ENCODE data around the gene MTMR1. TPM values are rescaled to one million over a fixed set of nuclear protein-coding genes. Genes with fewer than 3 reads are reported as not detected.

The MTMR1 gene
- total RNA-seq, 6 experiments from 2014 or later: 9.0 to 20.6 (median 20.2) TPM

DNA sequence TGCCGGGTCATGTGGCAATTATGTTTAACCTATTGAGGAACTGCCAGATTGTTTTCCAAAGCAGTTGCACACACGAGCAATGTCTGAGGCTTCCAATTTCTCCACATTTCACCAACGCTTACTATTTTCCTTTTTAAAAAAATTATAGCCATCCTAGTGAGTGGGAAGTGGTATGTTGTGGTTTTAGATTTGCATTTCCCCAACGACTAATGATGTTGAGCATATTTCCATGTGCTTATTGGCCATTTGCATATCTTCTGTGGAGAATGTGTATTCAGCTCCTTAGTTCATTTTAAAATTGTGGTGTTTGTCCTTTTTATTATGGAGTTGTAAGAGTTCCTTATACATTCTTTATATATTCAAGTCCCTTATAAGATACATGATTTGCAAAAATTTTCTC, 60.2 kb downstream of the MTMR1 start:
- Mint-ChIP-seq H3K4me3 (no peak overlapping the region), H3K36me3 (ENCODE audit: low read depth) (peaks cover 4% of the 10 kb centered on the region), H3K4me1 (ENCODE audit: low read depth) (no peaks in the 10 kb centered on the region), H3K27ac (no peak overlapping the region), H3K9me3 (no peaks in the 10 kb centered on the region), H3K27me3 (ENCODE audit: insufficient read depth) (peaks cover 3% of the 10 kb centered on the region; the same call in 1 of the 2 replicates)
- no peak for DNase-seq
- TF ChIP-seq, protein P1, sequence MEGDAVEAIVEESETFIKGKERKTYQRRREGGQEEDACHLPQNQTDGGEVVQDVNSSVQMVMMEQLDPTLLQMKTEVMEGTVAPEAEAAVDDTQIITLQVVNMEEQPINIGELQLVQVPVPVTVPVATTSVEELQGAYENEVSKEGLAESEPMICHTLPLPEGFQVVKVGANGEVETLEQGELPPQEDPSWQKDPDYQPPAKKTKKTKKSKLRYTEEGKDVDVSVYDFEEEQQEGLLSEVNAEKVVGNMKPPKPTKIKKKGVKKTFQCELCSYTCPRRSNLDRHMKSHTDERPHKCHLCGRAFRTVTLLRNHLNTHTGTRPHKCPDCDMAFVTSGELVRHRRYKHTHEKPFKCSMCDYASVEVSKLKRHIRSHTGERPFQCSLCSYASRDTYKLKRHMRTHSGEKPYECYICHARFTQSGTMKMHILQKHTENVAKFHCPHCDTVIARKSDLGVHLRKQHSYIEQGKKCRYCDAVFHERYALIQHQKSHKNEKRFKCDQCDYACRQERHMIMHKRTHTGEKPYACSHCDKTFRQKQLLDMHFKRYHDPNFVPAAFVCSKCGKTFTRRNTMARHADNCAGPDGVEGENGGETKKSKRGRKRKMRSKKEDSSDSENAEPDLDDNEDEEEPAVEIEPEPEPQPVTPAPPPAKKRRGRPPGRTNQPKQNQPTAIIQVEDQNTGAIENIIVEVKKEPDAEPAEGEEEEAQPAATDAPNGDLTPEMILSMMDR (IDR thresholded peaks at IDR 0.05): no peak

DNA sequence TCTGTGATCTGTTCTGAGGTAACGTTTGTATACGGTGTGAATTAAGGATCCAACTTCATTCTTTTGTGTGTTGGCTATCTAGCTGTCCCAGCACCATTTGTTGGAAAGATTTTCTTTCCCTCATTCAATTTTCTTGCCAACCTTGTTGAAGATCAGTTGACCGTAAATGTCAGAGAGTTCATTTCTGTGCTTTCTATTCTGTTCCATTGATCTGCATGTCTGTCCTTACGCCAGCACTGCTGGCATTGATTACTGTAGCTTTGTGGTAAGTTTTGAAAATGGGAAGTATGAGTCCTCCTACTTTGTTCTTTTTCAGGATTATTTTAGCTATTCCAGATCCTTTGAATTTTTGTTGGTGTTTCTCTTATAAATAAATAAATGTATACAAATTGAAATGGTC, 60.8 kb downstream of the MTMR1 start:
- DNase-seq: no peak
- no peaks in the 10 kb centered on the region for H3K9me3 Mint-ChIP-seq
- peaks cover 3% of the 10 kb centered on the region; the same call in 1 of the 2 replicates for H3K27me3 Mint-ChIP-seq (ENCODE audit: insufficient read depth)
- H3K27ac Mint-ChIP-seq: no peak overlapping the region
- no peaks in the 10 kb centered on the region for H3K4me1 Mint-ChIP-seq (ENCODE audit: low read depth)
- peaks cover 8% of the 10 kb centered on the region for H3K36me3 Mint-ChIP-seq (ENCODE audit: low read depth)
- TF ChIP-seq, protein P1 (IDR thresholded peaks at IDR 0.05): no peak
- no peak overlapping the region for H3K4me3 Mint-ChIP-seq

DNA sequence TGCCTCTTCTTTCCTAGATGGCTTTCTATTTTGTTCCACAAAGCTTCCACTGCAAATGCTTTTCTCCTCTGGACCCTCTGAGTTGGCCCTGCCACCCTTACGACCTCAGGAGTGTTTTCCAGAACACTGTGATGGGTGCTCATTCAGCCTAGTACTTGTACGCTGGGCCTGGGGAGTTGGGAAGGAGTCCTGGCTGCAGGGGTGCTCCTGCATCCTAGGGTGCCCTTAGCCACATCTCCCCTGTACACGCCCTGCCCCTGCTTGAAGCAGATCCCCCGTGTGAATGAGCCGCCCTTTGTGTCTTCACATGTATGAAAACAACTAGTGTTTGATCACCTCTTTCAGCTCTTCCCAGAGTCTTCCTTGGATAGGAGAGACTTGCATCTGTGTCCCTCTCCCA, 64.2 kb downstream of the MTMR1 start:
- Mint-ChIP-seq H3K4me3 (no peak overlapping the region), H3K36me3 (ENCODE audit: low read depth) (peaks cover 8% of the 10 kb centered on the region), H3K9me3 (no peaks in the 10 kb centered on the region), H3K4me1 (ENCODE audit: low read depth) (no peaks in the 10 kb centered on the region), H3K27ac (no peak overlapping the region), H3K27me3 (ENCODE audit: insufficient read depth) (peaks cover 3% of the 10 kb centered on the region; the same call in 1 of the 2 replicates)
- DNase-seq: no peak
- TF ChIP-seq, protein P1 (IDR thresholded peaks at IDR 0.05): no peak

DNA sequence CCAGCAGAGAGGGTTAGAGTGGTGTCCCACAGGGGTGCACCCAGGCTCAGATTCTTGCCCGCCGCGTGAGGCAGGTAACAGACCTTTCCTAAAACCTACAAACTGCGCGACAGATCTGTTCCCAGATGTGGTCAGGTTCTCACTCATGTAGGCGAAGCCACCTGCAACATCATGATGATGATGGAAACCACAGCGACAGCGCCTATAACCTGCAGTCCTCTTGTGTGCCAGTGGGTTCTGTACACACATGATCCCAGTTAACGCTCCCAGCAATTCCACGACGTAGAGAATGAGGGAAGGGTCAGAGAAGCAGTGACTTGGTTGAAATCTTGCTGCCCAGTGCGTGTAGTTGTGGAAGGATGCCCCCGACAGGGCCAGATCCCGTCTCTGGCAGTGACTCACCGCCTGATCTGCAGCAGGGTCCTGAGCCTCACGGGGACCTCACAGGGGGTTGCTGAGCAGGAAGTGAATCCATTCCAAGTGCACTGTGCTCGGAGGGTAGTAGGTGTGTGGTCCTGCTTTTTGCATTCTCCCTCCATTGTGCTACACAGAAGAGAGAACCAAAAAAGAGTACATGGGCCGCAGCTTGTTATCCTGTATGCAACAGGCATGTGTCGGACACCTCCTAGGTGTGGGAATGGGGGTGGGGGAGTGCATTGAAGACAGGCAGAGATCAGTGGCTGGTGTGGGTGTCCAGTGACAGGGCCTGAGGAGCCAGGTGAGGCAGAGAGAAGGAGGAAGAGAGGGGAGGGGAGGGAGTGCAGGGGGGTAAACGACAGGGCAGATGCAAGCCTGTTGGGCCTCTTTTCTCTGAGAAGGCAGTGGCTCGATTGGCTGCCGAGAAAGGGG, 66.6 kb downstream of the MTMR1 start:
- TF ChIP-seq, protein P1 (IDR thresholded peaks at IDR 0.05): no peak
- H3K36me3 Mint-ChIP-seq (ENCODE audit: low read depth): peaks cover 8% of the 10 kb centered on the region
- no peaks in the 10 kb centered on the region for H3K4me1 Mint-ChIP-seq (ENCODE audit: low read depth)
- peaks cover 3% of the 10 kb centered on the region; the same call in 1 of the 2 replicates for H3K27me3 Mint-ChIP-seq (ENCODE audit: insufficient read depth)
- no peaks in the 10 kb centered on the region for H3K9me3 Mint-ChIP-seq
- DNase-seq: no peak
- no peak overlapping the region for H3K27ac Mint-ChIP-seq
- no peak overlapping the region for H3K4me3 Mint-ChIP-seq

DNA sequence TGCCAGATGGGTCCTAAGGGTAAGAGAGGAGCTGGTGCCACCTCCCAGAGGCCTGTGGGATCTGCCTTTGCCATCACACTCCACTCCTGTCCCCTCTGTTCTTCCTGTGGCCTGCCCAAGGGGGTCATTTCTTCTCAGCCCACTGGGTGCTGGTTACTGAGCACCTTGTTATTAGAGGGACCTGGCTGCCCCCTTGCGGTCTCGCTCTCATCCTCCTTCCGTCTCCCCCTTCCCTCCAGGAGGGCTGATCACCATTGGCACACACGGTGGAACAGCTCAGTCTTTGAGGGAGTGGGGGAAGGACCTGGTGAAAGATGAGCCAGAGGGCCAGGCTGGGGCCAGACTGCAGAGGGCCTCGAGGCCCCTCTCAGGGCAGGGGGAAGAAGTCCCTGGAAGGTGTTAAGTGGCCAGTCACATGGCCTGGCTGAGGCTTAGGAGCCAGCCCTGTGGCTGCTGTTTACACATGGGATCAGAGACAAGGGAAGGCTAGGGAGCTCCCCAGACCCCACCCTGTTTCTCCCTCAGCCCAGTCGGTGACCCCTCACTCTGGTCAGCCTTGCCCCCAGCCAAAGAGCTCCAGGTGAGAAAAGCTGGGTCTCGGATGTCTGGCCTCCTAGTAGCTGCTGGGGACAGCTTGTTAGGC, 68.1 kb downstream of the MTMR1 start:
- Mint-ChIP-seq H3K4me3 (no peak overlapping the region), H3K27me3 (ENCODE audit: insufficient read depth) (peaks cover 3% of the 10 kb centered on the region; the same call in 1 of the 2 replicates), H3K9me3 (no peaks in the 10 kb centered on the region), H3K4me1 (ENCODE audit: low read depth) (no peaks in the 10 kb centered on the region), H3K36me3 (ENCODE audit: low read depth) (peaks cover 8% of the 10 kb centered on the region), H3K27ac (no peak overlapping the region)
- TF ChIP-seq, protein P1 (IDR thresholded peaks at IDR 0.05): no peak
- DNase-seq: no peak

All from HFFc6 (cell line).